PC-3 (cell line): ENCODE results near the gene CMTM8.

ENCODE experiments used
- CTCF ChIP-seq: fragments of 300-600 bp; sonication (generic); conservative IDR thresholded peaks from 2 replicates; pipeline ENCODE4 v1.5.1; 2017; ENCODE audit warnings: antibody characterized with exemption, low read depth, mild to moderate bottlenecking, low read length
- EZH2 ChIP-seq: fragments of 300-600 bp; sonication (generic); IDR thresholded peaks from one replicate; pipeline ENCODE4 v1.6.1; 2017; ENCODE audit warnings: antibody characterized with exemption, mild to moderate bottlenecking, low read length; ENCODE audit not compliant: unreplicated experiment

GRCh38 chr3:32414522-32415202, 176.2 kb downstream of the CMTM8 start:
- no peak for TF ChIP-seq CTCF
- no peak for TF ChIP-seq EZH2
